Astrocyte (in vitro differentiated cells and primary cell): Measurements from ENCODE around the gene RPS6KB2. TPM values are rescaled to one million over a fixed set of nuclear protein-coding genes. Genes with fewer than 3 reads are reported as not detected.

Experiments
- DNase-seq: peaks from one replicate; pipeline ENCODE4 v3.0.0-alpha.2; 2010; ENCODE audit warnings: low read depth
- FAIRE-seq: peaks from 2 replicates; lab custom pipeline; 2011; peaks lifted over from hg19 to GRCh38; lab: Jason Lieb, UNC
- H2AFZ ChIP-seq: 2 replicates; pipeline ENCODE4 v1.6.0; 2012; ENCODE audit warnings: low read depth, low read length, inconsistent platforms
- H3K27ac ChIP-seq: 2 replicates; pipeline ENCODE4 v1.5.1; 2011; ENCODE audit warnings: low read depth, low read length, inconsistent platforms
- H3K27me3 ChIP-seq: 2 replicates; pipeline ENCODE4 v1.6.0; 2011; ENCODE audit warnings: low read length, inconsistent platforms; ENCODE audit not compliant: insufficient read depth
- H3K36me3 ChIP-seq: 2 replicates; pipeline ENCODE4 v1.5.1; 2011; ENCODE audit warnings: low read length, inconsistent platforms; ENCODE audit not compliant: insufficient read depth
- H3K4me1 ChIP-seq: 2 replicates; pipeline ENCODE4 v1.5.1; 2011; ENCODE audit warnings: low read length, inconsistent platforms; ENCODE audit not compliant: insufficient read depth
- H3K4me2 ChIP-seq: 2 replicates; pipeline ENCODE4 v1.6.0; 2012; ENCODE audit warnings: low read length, inconsistent platforms
- H3K4me3 ChIP-seq: 2 replicates; pipeline ENCODE4 v1.5.1; 2011; ENCODE audit warnings: low read depth, mild to moderate bottlenecking, low read length, inconsistent platforms; ENCODE audit not compliant: insufficient read depth
- H3K79me2 ChIP-seq: 2 replicates; pipeline ENCODE4 v1.6.0; 2012; ENCODE audit warnings: mild to moderate bottlenecking, low read length, inconsistent platforms; ENCODE audit not compliant: insufficient read depth
- H3K9ac ChIP-seq: 2 replicates; pipeline ENCODE4 v1.6.0; 2012; ENCODE audit warnings: mild to moderate bottlenecking, low read length, inconsistent platforms
- H3K9me3 ChIP-seq: 2 replicates; pipeline ENCODE4 v1.5.1; 2012; ENCODE audit warnings: low read depth, mild to moderate bottlenecking, low read length, inconsistent platforms; ENCODE audit not compliant: insufficient read depth
- H4K20me1 ChIP-seq: 2 replicates; pipeline ENCODE4 v1.6.0; 2012; ENCODE audit warnings: low read length, inconsistent platforms; ENCODE audit not compliant: insufficient read depth
- H3K27ac Mint-ChIP-seq: one replicate; pipeline ENCODE4 v1.8.0; 2021; ENCODE audit warnings: mild to moderate bottlenecking, mixed read lengths; ENCODE audit not compliant: unreplicated experiment
- H3K27me3 Mint-ChIP-seq: one replicate; pipeline ENCODE4 v1.8.0; 2021; ENCODE audit warnings: low read depth, mixed read lengths; ENCODE audit not compliant: unreplicated experiment
- H3K36me3 Mint-ChIP-seq: one replicate; pipeline ENCODE4 v1.8.0; 2021; ENCODE audit warnings: low read depth, mixed read lengths; ENCODE audit not compliant: unreplicated experiment
- H3K4me1 Mint-ChIP-seq: one replicate; pipeline ENCODE4 v1.8.0; 2021; ENCODE audit warnings: low read depth, mixed read lengths; ENCODE audit not compliant: unreplicated experiment
- H3K4me3 Mint-ChIP-seq: one replicate; pipeline ENCODE4 v1.8.0; 2021; ENCODE audit warnings: mild to moderate bottlenecking, moderate library complexity, mixed read lengths; ENCODE audit not compliant: unreplicated experiment
- H3K9me3 Mint-ChIP-seq: one replicate; pipeline ENCODE4 v1.8.0; 2021; ENCODE audit warnings: mild to moderate bottlenecking, mixed read lengths; ENCODE audit not compliant: unreplicated experiment
- CTCF ChIP-seq: IDR thresholded peaks from 2 replicates; pipeline ENCODE4 v1.5.1; 2011; ENCODE audit warnings: low read depth, mild to moderate bottlenecking, inconsistent platforms, low read length, moderate library complexity; ENCODE audit not compliant: insufficient read depth
- EZH2 ChIP-seq: IDR thresholded peaks from 2 replicates; pipeline ENCODE4 v1.6.1; 2012; ENCODE audit warnings: mild to moderate bottlenecking, low read length, inconsistent platforms; ENCODE audit not compliant: insufficient read depth
- total RNA-seq: library from RNA; stranded (reverse); gene quantifications from 2 replicates; pipeline ENCODE4 v1.2.1, GENCODE V29; 2021

The RPS6KB2 gene
- total RNA-seq, 1 donor from 2014 or later = 52.9 TPM

DNA sequence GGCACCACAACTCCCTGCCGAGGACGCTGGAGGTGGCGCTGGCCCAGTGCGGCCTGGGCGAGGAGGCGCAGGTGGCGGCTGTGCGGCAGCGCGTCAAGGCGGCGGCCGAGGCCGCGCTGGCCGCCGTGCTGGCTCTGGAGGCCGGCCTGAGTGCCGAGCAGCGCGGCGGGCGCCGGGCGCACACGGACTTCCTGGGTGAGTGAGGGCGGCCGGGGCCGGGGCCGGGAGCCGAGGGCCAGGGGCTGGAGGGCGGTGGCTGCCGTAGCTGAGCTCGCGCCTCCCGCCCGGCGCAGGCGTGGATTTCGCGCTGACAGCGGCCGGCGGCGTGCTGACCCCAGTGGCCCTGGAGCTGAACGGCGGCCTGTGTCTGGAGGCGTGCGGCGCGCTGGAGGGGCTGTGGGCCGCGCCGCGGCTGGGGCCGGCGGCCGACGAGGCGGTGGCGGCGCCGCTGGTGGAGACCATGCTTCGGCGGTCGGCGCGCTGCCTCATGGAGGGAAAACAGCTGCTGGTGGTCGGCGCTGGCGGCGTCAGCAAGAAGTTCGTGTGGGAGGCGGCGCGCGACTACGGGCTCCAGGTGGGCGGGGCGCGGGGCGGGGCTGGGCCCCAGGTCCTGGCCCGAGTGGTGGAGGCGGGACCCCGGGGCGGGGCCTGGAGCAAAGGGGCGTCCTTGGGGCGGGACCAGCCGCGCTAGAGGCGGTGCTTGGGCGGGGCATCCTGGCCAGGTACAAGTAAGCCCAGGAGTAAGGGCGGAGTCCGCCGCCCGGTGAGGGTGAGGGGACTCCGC is 7.5 kb upstream of the RPS6KB2 start:
- H2AFZ ChIP-seq = peak overlapping the region; percentile 92
- H4K20me1 ChIP-seq = no peaks in the 10 kb centered on the region
- no peak for FAIRE-seq
- H3K9me3 ChIP-seq = no peaks in the 10 kb centered on the region
- H3K27ac ChIP-seq = peak overlapping the region; percentile 53
- peak overlapping the region; percentile 65 for H3K4me3 ChIP-seq
- no peak for TF ChIP-seq EZH2
- no peak for TF ChIP-seq CTCF
- H3K4me2 ChIP-seq = peak overlapping the region; percentile 94
- Mint-ChIP-seq H3K27ac (no peak overlapping the region), H3K4me3 (peak overlapping the region; percentile 73), H3K9me3 (no peaks in the 10 kb centered on the region), H3K27me3 (peaks cover 20% of the 10 kb centered on the region), H3K4me1 (peaks cover 1% of the 10 kb centered on the region), H3K36me3 (peaks cover 2% of the 10 kb centered on the region)
- H3K27me3 ChIP-seq = no peaks in the 10 kb centered on the region
- no peaks in the 10 kb centered on the region for H3K79me2 ChIP-seq
- H3K36me3 ChIP-seq = no peaks in the 10 kb centered on the region
- H3K9ac ChIP-seq = peak overlapping the region; percentile 74
- peaks cover 8% of the 10 kb centered on the region for H3K4me1 ChIP-seq
- peak; percentile 67 for DNase-seq

DNA sequence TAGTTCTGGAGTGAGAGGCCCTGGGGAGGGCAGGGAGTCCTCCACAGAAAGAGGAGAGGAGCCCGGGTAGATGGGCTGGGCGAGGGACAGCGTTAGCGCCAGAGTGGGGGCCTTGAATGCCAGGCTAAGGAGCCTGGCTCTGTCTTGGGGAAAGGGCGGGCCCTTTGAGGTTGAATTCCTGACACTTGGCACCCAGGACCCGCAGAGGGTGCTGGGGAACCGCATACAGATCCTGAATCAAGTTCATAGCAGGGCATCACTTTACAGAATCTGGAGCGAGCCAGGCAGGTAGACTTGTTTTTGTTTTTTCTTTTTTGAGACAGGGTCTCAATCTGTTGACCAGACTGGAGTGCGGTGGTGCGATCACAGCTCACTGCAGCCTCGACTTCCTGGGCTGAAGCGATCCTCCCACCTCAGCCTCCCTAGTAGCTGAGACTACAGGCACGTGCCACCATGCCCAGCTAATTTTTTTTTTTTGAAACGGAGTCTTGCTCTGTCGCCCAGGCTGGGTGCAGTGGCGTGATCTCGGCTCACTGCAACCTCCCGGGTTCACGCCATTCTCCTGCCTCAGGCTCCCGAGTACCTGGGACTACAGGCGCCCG is 6.8 kb upstream of the RPS6KB2 start:
- peak overlapping the region; percentile 73 for H3K4me3 Mint-ChIP-seq
- H3K36me3 ChIP-seq = no peaks in the 10 kb centered on the region
- peaks cover 8% of the 10 kb centered on the region for H3K4me1 ChIP-seq
- H3K27me3 ChIP-seq = no peaks in the 10 kb centered on the region
- no peak for FAIRE-seq
- no peak overlapping the region for H3K27ac ChIP-seq
- no peaks in the 10 kb centered on the region for H3K9me3 Mint-ChIP-seq
- no peak for DNase-seq
- H3K9ac ChIP-seq = no peak overlapping the region
- peaks cover under 1% of the 10 kb centered on the region for H3K4me1 Mint-ChIP-seq
- no peaks in the 10 kb centered on the region for H4K20me1 ChIP-seq
- peak overlapping the region; percentile 11 for H3K4me3 ChIP-seq
- H2AFZ ChIP-seq = peak overlapping the region; percentile 54
- H3K9me3 ChIP-seq = no peaks in the 10 kb centered on the region
- no peaks in the 10 kb centered on the region for H3K79me2 ChIP-seq
- H3K36me3 Mint-ChIP-seq = peaks cover 2% of the 10 kb centered on the region
- no peak for TF ChIP-seq CTCF
- TF ChIP-seq EZH2 = no peak
- peaks cover 13% of the 10 kb centered on the region for H3K27me3 Mint-ChIP-seq
- peak overlapping the region; percentile 94 for H3K4me2 ChIP-seq
- H3K27ac Mint-ChIP-seq = peak overlapping the region; percentile 34
